Inflammatory macrophage treated with lipopolysaccharide for 1 hour (primary cell): ENCODE measurements around the gene PSMC3.
A peak's percentile ranks its signal among the peaks of the same experiment; 100 is the strongest.

Experiments
- DNase-seq, 2 donors: peaks; one replicate each; pipeline ENCODE4 v3.0.0-alpha.2; 2020 to 2022

Gene PSMC3

GRCh38 chr11:47426062-47426956 is at the start of gene PSMC3:
TSS of gene PSMC3 (minus strand) at chr11:47426439. CDS start at chr11:47426279, 160 bp downstream.
- DNase-seq = peak; percentile 95 to 99

- DNase-seq = no peak
These were observed 44.4 kb upstream of the PSMC3 start for GRCh38 chr11:47470671-47471070.

DNA sequence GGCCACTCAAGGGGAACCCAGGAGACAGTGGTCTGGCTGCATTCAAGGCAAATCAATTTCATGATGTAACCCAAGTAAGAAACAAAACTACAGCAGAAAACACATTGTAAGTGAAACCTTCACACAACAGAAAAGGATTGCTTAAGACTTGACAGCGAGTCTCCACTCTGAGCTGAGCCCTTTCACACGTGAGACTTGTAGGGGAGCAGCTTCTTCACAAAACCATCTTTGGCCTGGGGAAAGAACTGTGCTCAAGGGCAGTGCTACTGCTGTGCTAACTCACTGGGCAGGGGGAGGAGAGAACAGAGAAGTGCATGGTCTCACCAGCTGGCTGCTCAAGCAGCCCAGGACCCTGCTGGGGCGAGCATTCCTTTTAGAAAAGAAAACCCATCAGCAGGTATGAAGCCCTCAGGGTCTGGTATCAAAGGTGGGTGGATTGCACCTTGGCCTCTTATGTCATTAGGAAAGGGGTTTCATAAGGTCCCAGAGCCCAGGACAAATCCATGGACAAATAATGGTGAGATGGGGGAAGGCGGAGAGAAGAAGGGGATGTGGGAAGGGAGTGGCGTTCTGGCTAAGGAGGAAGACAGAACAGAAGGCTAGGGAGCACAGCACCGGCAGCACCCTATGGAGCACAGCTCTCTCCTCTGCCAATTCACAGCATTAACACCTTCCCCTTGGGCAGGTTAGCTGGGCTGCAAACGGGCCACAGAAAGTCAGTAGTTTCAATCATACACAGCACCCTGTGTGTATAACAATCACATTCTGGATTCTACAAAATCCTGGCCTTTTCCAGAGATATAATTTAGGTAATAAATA is 43.3 kb upstream of the PSMC3 start:
- DNase-seq = peak; percentile 35 to 49

DNA sequence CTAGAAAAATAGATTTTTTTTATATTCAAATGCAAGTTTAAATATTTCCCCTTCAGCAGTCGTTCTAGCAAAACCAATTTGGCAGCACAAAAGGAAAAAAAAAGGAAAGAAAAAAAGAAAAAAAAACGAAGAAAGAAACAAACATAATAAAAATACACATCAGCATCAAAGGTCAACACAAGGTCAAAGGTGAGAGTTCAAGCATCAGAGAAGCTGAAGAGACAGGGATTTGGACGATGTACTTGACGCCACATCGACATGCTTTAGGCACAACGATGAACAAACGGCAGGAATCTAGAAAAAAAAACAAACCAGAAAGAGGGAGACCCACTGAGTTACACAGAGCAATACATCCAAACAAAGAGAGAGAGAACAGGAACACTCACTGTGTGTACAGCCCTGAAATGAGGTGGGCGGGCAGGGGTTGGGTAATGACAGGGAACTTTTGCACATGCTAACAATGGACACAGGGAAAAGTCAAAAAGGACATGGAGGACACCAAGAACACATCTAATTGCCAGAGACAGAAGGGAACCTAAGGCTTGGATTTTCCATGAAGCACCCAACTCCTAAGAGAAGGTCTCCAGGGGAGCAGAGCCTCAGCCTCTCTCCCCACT is 42.5 kb upstream of the PSMC3 start:
- DNase-seq = peak; percentile 70 to 72

- no peak for DNase-seq
These were observed 41.1 kb upstream of the PSMC3 start for GRCh38 chr11:47467357-47467756.

DNA sequence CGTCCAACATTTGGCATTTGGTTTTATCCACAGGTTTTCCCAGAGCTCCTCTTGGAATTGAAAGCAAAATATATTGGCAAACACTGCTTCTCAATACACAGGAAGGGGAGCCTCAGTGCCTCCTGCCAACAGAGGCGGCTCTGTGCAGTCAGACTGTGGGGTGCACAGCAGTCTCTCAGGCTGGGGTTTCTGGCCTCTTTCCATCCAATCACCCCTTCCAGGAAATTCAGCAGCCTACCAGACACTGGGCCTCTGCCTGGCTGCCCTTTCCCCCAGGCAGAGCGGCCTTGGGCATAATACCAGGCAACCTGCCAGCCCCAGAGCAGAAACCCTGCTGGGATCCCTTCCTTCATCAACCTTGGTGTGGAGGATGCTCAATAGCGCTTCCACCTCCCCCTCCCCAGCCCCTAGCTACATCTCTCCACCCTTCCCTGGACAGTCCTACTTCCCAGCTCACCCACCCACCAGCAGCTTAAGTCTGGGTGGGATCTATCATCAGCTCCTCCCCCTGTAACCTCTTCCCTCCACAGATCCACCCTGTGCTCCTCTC is 40.5 kb upstream of the PSMC3 start:
- no peak for DNase-seq

GRCh38 chr11:47466201-47466600 is 40.0 kb upstream of the PSMC3 start:
- DNase-seq = no peak

- no peak for DNase-seq
These were observed 38.2 kb upstream of the PSMC3 start for GRCh38 chr11:47464483-47464882.

GRCh38 chr11:47461876-47462275 is 35.6 kb upstream of the PSMC3 start:
- DNase-seq = no peak

DNA sequence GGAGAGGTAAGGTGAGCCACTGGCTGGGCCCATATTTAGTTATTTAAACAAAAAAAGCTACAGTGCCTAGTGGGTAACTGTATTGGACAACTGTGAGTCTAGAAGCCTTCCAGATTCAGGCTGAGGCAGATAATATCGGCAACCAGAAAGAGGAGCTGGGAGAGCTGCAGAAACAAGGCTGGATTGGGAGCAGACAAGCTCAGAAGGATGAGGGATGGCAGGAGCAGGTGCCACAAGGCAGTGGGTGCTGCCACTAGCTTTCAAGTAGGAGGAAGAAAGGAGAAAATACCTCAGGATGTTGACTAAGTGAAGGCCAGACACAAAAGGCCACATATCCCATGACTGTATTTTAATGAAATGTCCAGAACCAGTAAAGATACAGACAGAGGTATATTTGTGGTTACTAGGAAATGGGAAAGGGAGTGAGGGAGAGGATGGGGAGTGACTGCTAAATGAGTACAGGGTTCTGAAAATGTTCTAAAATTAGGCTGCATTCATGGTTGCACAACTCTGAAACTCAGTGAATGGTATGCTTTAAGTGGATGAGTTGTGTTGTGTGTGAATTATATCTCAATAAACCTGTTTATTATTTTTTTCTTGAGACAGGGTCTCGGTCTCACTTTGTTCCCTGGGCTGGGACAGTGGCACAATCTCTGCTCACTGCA is 34.5 kb upstream of the PSMC3 start:
- no peak for DNase-seq

DNA sequence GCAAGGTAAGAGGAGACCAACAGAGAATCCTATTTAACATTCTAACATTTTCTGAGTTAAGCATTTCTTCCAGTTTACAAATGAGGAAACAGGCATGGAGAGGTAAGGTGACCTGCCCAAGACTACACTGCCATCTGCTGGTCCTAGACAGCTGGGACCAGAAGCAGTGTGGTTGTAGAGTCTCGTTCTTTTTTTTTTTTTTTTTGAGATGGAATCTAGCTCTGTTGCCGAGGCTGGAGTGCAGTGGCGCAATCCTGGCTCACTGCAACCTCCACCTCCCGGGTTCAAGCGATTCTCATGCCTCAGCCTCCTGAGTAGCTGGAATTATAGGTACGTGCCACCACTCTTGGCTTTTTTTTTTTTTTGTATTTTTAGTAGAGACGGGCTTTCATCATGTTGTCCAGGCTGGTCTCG is 28.0 kb upstream of the PSMC3 start:
- DNase-seq = peak; percentile 58 to 68

- no peak for DNase-seq
These were observed 27.1 kb upstream of the PSMC3 start for GRCh38 chr11:47453365-47453764.

GRCh38 chr11:47451990-47452389 is 25.8 kb upstream of the PSMC3 start:
- DNase-seq = no peak

DNA sequence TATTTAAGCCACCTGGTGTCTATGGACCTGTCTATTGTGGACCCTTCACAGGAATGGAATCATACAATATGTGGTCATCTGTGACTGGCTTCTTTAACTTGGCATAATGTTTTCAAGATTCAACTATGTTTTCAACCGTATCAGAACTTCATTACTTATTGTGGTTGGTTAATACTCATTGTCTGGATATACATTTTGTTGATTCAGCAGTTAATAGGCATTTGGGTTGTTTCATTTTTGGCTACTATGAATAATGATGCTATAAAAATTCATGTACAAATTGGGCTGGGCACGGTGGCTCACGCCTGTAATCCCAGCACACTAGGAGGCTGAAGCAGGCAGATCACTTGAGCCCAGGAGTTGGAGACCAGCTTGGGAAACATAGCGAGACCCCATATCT is 25.2 kb upstream of the PSMC3 start:
- no peak for DNase-seq

DNA sequence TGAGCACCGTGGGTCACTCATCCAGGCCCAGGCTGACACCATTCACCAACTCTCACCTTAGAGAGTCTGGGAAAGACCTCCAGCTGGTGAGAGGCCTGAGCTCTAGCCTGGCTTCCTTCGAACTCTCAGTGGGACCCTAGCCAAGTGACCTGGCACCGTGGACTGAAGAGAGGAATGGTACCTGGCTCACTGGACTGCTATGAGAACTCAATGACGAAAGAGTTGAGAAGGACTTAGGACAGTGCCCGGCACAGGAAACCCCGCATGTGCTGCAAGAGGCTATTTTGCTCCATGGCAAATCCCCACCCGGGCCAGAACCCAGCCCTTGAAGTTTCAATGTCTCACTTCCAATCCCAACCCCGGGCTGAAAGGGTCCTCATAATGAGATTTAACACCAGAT is 23.3 kb upstream of the PSMC3 start:
- no peak for DNase-seq

- no peak for DNase-seq
These were observed 22.6 kb upstream of the PSMC3 start, which contains the start of gene RAPSN for GRCh38 chr11:47448566-47449427. TSS of gene RAPSN (minus strand) at chr11:47449136. CDS start at chr11:47448964, 172 bp downstream.

- no peak for DNase-seq
These were observed 21.7 kb upstream of the PSMC3 start for GRCh38 chr11:47447906-47448305.

- DNase-seq = no peak
These were observed 20.6 kb upstream of the PSMC3 start for GRCh38 chr11:47446833-47447232.

GRCh38 chr11:47445840-47446239 is 19.6 kb upstream of the PSMC3 start:
- DNase-seq = no peak

DNA sequence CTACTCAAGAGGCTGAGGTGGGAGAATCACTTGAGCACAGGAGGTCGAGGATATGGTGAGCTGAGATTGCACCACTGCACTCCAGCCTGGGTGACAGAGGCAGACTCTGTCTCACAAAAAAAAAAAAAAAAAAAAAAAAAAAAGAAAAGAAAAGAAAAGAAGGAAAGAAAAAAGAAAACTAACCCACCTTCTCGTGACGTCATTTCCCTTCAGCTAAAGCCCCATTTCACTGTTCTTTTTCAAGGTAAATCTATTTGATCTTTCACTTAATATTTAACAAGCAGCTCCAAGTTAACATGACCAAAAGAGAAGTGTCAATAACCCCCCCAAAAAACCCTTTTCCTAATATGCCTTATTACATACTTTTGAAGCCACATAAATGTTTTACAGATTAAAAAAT is 17.6 kb upstream of the PSMC3 start:
- DNase-seq = no peak

- DNase-seq = no peak
These were observed 16.9 kb upstream of the PSMC3 start for GRCh38 chr11:47443028-47443700.
